Activated B cell treated with CpG ODN at 0.5 μM for 24 hours (primary cell): ENCODE data around the gene SNX20. TPM values are rescaled to one million over a fixed set of nuclear protein-coding genes. Genes with fewer than 3 reads are reported as not detected.

Experiments used
- ATAC-seq: fragments of 200-7000 bp; cut with Tn5 transposase; one replicate; pipeline ENCODE4 v1.10.0; 2021; ENCODE audit warnings: low read depth, mild to moderate bottlenecking, moderate library complexity
- CTCF ChIA-PET: fragments of 350-600 bp; sonication (Branson Sonifier 250); formaldehyde crosslinking; loops from one replicate; lab custom pipeline; 2021; ENCODE audit warnings: antibody characterized with exemption; lab: Charles Lee
- POLR2A ChIA-PET: fragments of 350-600 bp; sonication (Branson Sonifier 250); formaldehyde crosslinking; loops from one replicate; lab custom pipeline; 2021; ENCODE audit warnings: antibody characterized with exemption; lab: Charles Lee
- DNase-seq: peaks from one replicate; pipeline ENCODE4 v3.0.0; 2022
- H3K27ac Mint-ChIP-seq: one replicate; pipeline ENCODE4 v1.8.0; 2020; ENCODE audit warnings: mixed read lengths
- H3K27me3 Mint-ChIP-seq: one replicate; pipeline ENCODE4 v1.8.0; 2021; ENCODE audit warnings: mixed read lengths
- H3K36me3 Mint-ChIP-seq: one replicate; pipeline ENCODE4 v1.8.0; 2021; ENCODE audit warnings: low read depth, mixed read lengths
- H3K4me1 Mint-ChIP-seq: one replicate; pipeline ENCODE4 v1.8.0; 2021; ENCODE audit warnings: mixed read lengths
- H3K4me3 Mint-ChIP-seq: one replicate; pipeline ENCODE4 v1.8.0; 2020; ENCODE audit warnings: mild to moderate bottlenecking, mixed read lengths
- H3K9me3 Mint-ChIP-seq: one replicate; pipeline ENCODE4 v1.8.0; 2020; ENCODE audit warnings: mixed read lengths
- intact Hi-C: fragments of 100-400 bp; cut with micrococcal nuclease; formaldehyde crosslinking; loops from one replicate; pipeline ENCODE4 v1.15.1; 2024
- total RNA-seq: library from RNA; stranded (reverse); gene quantifications from 2 replicates; pipeline ENCODE4 v1.2.3, GENCODE V29; 2022
- TF ChIP-seq, protein P1 (sequence below): fragments of 200-600 bp; IDR thresholded peaks from one replicate; pipeline ENCODE4 v1.8.0; 2022; ENCODE audit warnings: antibody characterized with exemption, mild to moderate bottlenecking

Gene SNX20
- total RNA-seq, 1 donor from 2014 or later, result 33.1 TPM

DNA sequence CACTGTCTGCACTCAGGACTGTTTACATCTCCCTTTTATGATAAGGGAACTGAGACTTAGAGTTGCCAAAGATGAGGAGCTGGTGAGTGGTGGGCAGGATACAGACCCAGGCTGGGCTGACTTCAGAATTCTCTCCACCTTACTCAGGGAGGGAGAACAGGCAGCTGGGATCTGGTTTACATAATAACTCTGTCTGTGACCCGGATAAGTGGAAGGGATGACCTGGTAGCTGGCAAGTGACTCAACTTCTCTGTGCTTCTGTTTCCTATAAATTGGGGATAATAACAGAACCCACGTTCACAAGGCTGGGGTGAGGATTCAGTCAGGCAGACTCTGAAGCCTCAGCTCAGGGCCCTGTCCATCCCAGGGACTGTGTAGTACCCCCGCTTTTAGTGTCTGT is 2.6 kb downstream of the SNX20 start:
- H3K4me3 Mint-ChIP-seq, result peak overlapping the region; percentile 16
- CTCF ChIA-PET, result interaction anchor here (0.8 to 2.8 kb wide), 5 partner anchors 9 to 131 kb away, joined by 3 to 21 read pairs (median 4); no protein-coding TSS in a partner anchor
- intact Hi-C loops, result no loop called here
- H3K27ac Mint-ChIP-seq, result peak overlapping the region; percentile 81
- ATAC-seq (no peak), DNase-seq (no peak)
- H3K27me3 Mint-ChIP-seq, result no peaks in the 10 kb centered on the region
- H3K4me1 Mint-ChIP-seq, result peaks cover 53% of the 10 kb centered on the region
- peaks cover 59% of the 10 kb centered on the region for H3K36me3 Mint-ChIP-seq
- TF ChIP-seq, protein P1, sequence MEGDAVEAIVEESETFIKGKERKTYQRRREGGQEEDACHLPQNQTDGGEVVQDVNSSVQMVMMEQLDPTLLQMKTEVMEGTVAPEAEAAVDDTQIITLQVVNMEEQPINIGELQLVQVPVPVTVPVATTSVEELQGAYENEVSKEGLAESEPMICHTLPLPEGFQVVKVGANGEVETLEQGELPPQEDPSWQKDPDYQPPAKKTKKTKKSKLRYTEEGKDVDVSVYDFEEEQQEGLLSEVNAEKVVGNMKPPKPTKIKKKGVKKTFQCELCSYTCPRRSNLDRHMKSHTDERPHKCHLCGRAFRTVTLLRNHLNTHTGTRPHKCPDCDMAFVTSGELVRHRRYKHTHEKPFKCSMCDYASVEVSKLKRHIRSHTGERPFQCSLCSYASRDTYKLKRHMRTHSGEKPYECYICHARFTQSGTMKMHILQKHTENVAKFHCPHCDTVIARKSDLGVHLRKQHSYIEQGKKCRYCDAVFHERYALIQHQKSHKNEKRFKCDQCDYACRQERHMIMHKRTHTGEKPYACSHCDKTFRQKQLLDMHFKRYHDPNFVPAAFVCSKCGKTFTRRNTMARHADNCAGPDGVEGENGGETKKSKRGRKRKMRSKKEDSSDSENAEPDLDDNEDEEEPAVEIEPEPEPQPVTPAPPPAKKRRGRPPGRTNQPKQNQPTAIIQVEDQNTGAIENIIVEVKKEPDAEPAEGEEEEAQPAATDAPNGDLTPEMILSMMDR, result no peak
- POLR2A ChIA-PET, result interaction anchor here (0.9 to 4.3 kb wide), 3 partner anchors 11 to 67 kb away, joined by 3 to 36 read pairs (median 5); partner anchors contain the start of gene CYLD
- peaks cover 2% of the 10 kb centered on the region for H3K9me3 Mint-ChIP-seq

DNA sequence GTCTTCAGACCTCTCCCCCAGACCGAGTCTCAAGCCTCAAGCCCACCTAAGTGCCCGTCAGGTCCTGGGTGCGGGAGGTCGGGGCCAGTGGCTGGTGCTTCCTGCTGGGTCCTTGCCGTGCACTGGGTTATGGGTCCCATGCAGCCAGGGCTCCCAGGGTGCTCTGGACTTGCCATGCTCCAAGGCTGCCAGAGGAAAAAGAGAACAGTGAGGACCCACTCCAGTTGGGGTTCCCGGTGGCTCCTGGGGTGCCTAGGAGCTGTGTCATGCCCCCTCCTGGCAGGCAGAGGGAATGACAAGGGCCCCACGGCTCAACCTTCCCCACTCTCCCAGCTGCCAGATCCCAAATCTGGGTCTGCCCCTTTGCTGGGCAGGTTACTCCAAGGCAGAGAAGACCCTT is 3.8 kb downstream of the SNX20 start:
- ATAC-seq (no peak), DNase-seq (no peak)
- TF ChIP-seq, protein P1, result no peak
- intact Hi-C loops, result no loop called here
- Mint-ChIP-seq H3K4me3 (no peak overlapping the region), H3K27ac (peak overlapping the region; percentile 65), H3K4me1 (peaks cover 41% of the 10 kb centered on the region), H3K9me3 (peaks cover 2% of the 10 kb centered on the region), H3K27me3 (no peaks in the 10 kb centered on the region), H3K36me3 (peaks cover 69% of the 10 kb centered on the region)
- POLR2A ChIA-PET, result interaction anchor here (2.1 kb wide), 1 partner anchor 67 kb away, joined by 6 read pairs; no protein-coding TSS in a partner anchor
- CTCF ChIA-PET, result interaction anchor here (1.2 to 2.8 kb wide), 4 partner anchors 8 to 130 kb away, joined by 3 to 21 read pairs (median 6); no protein-coding TSS in a partner anchor

DNA sequence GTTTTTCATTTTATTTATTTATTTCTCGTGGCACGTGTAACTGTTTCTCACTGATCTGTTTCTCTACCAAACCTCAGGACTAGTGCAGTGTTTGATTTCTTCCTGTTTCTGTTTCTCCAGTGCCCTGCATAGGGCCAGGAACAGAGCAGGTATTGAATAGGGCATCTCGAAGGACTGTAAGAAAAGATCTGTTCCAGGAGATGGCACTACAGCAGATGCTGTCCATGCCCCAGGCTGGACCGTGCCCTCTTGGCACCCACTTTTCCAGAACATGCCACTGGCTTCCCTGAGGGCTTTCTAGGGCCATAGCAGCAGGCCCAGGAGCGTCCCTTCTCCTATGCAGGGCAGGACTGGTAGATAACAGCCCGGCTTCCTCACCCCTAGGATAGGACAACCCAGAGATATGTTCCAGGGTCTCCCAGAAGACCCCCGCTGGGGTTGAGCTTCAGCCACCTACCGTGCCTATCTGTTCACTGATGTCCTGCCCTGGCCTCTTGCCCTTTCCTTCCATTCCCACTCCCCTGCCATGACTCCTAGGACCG is 4.4 kb downstream of the SNX20 start:
- DNase-seq, result no peak
- Mint-ChIP-seq H3K4me1 (peaks cover 36% of the 10 kb centered on the region), H3K4me3 (no peak overlapping the region), H3K27me3 (no peaks in the 10 kb centered on the region), H3K9me3 (peaks cover 2% of the 10 kb centered on the region), H3K36me3 (peaks cover 75% of the 10 kb centered on the region), H3K27ac (peak overlapping the region; percentile 65)
- intact Hi-C loops, result no loop called here
- no peak for ATAC-seq
- TF ChIP-seq, protein P1, result no peak
- ChIA-PET CTCF (interaction anchor here (1.3 to 2.8 kb wide), 3 partner anchors 11 to 68 kb away, joined by 3 to 21 read pairs (median 10); no protein-coding TSS in a partner anchor), POLR2A (interaction anchor here (2.1 kb wide), 1 partner anchor 68 kb away, joined by 6 read pairs; no protein-coding TSS in a partner anchor)

DNA sequence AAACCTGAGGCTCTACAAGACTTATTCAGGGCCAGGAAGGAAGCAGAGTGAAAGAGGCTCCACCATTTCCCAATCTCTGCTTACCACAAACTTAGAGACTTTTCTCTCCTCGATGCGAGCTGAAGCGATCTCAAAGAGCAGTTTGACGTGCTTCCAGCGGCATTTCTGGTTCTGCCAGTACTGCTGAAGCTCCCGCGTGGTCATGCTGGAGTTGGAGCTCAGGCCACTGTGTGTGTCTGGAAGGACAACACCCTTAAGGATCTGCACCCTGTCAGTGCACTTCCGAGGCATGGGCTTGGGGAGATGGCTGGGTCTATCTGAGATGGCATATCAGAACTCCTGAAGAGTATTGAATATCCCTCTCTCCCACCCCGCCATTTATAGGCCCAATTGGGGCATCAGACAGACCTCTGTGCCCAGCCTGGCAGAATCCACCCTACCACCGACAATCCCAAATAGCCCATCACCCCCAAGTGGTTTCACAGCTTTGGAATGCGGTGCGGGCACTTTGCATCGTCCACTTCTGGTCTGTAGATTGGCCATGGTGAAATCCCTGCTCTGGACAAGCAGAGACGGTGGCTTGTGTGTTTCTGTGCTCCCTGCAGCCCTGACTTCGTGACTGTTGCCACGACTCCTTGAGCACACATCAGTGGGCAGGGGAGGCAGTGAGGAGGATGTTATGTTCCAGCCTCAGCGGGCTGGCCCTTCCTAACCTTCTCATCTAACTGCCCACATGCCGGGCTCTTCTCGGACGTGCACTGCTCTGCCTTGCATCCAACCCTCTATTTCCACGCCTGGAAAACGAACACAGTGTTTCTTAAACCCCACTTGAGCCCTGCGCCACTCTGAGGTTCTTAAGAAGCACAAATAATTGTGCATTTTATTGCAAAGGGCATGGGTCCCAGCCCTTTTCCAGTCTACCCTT is 5.2 kb downstream of the SNX20 start:
- ATAC-seq, result no peak
- CTCF ChIA-PET, result interaction anchor here (1.1 to 2.8 kb wide), 3 partner anchors 9 to 69 kb away, joined by 3 to 21 read pairs (median 5); no protein-coding TSS in a partner anchor
- Mint-ChIP-seq H3K4me1 (peaks cover 28% of the 10 kb centered on the region), H3K27ac (no peak overlapping the region), H3K4me3 (no peak overlapping the region), H3K36me3 (peaks cover 82% of the 10 kb centered on the region), H3K9me3 (peaks cover 5% of the 10 kb centered on the region), H3K27me3 (no peaks in the 10 kb centered on the region)
- DNase-seq, result no peak
- intact Hi-C loops, result no loop called here
- POLR2A ChIA-PET, result interaction anchor here (1.0 to 2.1 kb wide), 2 partner anchors 8 to 69 kb away, joined by 4 to 6 read pairs; no protein-coding TSS in a partner anchor
- TF ChIP-seq, protein P1, result no peak
